PFSK-1 (cell line): ENCODE measurements around the gene IQGAP2.

ENCODE experiments used
- FOXP2 ChIP-seq: optimal IDR thresholded peaks from 2 replicates; pipeline ENCODE3; 2011; ENCODE audit warnings: borderline replicate concordance, control low read depth, inconsistent platforms; ENCODE audit not compliant: insufficient read depth; ENCODE audit errors: extremely low read length, extremely low read depth
- POLR2AphosphoS5 ChIP-seq: IDR thresholded peaks from 2 replicates; pipeline ENCODE4 v1.6.1; 2012; ENCODE audit warnings: low read depth, mild to moderate bottlenecking, control low read depth, low read length, moderate library complexity
- SIN3A ChIP-seq: IDR thresholded peaks from 2 replicates; pipeline ENCODE4 v1.6.1; 2012; ENCODE audit warnings: mild to moderate bottlenecking, low read length, moderate library complexity, borderline replicate concordance; ENCODE audit not compliant: insufficient read depth
- TAF1 ChIP-seq: IDR thresholded peaks from 2 replicates; pipeline ENCODE4 v1.6.1; 2012; ENCODE audit warnings: low read length, control low read depth, borderline replicate concordance; ENCODE audit not compliant: insufficient read depth
- TF ChIP-seq, protein P1 (sequence below), 2 experiments: IDR thresholded peaks; 2 replicates each; pipeline versions ENCODE4 v1.6.1 to v1.8.0; 2011 to 2012; ENCODE audit warnings: low read depth in 2 of 2, low read length in 2 of 2, control low read depth in 1 of 2, inconsistent platforms in 1 of 2, mild to moderate bottlenecking in 1 of 2, moderate library complexity in 1 of 2; ENCODE audit not compliant: insufficient read depth in 1 of 2

The IQGAP2 gene

DNA sequence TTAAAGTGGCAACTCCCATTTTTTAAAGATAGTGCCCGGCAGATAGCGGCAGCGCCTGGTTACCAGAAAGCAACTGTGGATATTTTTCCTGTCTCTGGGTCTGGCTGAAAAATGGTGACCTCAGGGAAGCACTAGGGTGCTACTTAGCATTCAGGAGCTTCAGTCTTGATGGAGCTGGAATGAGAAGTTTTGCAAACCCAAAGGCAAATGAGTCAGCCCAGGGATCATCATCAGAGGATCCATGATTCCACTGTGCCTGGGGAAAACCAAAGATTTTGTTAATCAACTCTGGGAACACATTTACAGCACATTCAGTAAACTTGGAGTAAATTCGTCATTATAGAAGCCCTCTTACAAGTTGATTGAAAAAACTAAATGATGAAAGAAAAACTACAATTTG lies 339.5 kb downstream of the IQGAP2 start:
- TF ChIP-seq TAF1 (no peak), POLR2AphosphoS5 (no peak), SIN3A (no peak), FOXP2 (no peak)
- TF ChIP-seq, protein P1, sequence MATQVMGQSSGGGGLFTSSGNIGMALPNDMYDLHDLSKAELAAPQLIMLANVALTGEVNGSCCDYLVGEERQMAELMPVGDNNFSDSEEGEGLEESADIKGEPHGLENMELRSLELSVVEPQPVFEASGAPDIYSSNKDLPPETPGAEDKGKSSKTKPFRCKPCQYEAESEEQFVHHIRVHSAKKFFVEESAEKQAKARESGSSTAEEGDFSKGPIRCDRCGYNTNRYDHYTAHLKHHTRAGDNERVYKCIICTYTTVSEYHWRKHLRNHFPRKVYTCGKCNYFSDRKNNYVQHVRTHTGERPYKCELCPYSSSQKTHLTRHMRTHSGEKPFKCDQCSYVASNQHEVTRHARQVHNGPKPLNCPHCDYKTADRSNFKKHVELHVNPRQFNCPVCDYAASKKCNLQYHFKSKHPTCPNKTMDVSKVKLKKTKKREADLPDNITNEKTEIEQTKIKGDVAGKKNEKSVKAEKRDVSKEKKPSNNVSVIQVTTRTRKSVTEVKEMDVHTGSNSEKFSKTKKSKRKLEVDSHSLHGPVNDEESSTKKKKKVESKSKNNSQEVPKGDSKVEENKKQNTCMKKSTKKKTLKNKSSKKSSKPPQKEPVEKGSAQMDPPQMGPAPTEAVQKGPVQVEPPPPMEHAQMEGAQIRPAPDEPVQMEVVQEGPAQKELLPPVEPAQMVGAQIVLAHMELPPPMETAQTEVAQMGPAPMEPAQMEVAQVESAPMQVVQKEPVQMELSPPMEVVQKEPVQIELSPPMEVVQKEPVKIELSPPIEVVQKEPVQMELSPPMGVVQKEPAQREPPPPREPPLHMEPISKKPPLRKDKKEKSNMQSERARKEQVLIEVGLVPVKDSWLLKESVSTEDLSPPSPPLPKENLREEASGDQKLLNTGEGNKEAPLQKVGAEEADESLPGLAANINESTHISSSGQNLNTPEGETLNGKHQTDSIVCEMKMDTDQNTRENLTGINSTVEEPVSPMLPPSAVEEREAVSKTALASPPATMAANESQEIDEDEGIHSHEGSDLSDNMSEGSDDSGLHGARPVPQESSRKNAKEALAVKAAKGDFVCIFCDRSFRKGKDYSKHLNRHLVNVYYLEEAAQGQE (IDR thresholded peaks at IDR 0.05; ENCODE audit: insufficient read depth in 1 of 2, low read depth in 2 of 2, low read length in 2 of 2) = no peak

DNA sequence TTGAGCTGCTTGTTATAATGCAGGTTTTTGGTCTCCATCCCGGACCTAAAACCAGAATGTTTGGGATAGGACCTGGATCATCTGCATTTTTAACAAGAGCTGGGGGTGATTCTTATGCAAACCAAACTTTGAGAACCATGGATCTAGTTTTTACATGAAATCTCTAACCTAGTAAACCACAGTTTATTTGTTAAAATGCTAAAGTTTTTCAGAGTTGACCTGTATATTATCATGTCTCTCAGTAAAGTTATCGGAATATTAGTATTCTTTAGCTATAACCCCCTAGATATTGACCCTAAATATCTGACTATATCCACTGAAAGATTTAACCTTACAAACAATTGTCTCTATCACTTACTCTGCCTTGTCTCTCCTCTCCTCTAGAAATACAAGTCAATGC lies 341.5 kb downstream of the IQGAP2 start:
- TF ChIP-seq POLR2AphosphoS5 (no peak), SIN3A (no peak), TAF1 (no peak), FOXP2 (no peak)
- TF ChIP-seq, protein P1 (IDR thresholded peaks at IDR 0.05; ENCODE audit: insufficient read depth in 1 of 2, low read depth in 2 of 2, low read length in 2 of 2) = no peak

DNA sequence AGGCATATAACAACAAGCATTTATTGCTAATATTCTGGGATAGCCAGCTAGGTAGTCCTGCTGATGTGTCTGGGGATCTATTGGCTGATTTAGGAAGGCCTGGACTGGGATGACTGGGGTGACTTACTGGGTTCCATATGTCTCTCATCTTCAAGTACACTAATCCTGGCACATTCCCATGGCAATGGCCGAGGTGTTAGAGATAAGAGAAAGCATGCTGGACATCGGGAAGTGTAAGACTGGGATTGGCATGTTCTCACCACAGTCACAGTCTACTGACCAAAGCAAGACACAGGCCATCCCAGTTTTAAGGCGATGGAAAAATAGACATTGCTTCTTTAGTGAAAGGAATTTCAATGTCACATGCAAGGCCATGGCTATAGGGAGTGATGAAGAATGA lies 342.6 kb downstream of the IQGAP2 start:
- TF ChIP-seq, protein P1 (IDR thresholded peaks at IDR 0.05; ENCODE audit: insufficient read depth in 1 of 2, low read depth in 2 of 2, low read length in 2 of 2) = no peak
- TF ChIP-seq TAF1 = no peak
- no peak for TF ChIP-seq FOXP2
- TF ChIP-seq POLR2AphosphoS5 = no peak
- TF ChIP-seq SIN3A = no peak

DNA sequence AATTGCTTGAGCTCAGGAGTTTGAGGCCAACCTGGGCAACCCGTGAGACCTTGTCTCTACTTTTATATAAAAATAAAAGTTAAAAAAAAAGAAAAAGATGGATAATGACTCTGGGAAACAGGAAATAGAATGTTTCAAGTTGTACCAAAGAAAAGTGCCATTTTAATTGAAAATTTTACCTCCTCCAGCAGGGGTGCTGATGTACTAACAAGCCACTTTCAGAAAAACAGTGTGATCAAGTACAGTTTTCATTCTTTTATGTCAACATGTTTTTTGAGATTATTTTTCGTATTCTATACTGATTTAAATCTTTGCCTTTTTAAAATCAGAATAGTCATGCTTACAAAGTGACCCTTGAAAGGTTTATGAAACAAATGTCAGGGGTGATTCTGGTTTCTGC lies 343.6 kb downstream of the IQGAP2 start:
- no peak for TF ChIP-seq POLR2AphosphoS5
- TF ChIP-seq SIN3A = no peak
- no peak for TF ChIP-seq TAF1
- TF ChIP-seq FOXP2 = no peak
- TF ChIP-seq, protein P1 (IDR thresholded peaks at IDR 0.05; ENCODE audit: insufficient read depth in 1 of 2, low read depth in 2 of 2, low read length in 2 of 2) = no peak

DNA sequence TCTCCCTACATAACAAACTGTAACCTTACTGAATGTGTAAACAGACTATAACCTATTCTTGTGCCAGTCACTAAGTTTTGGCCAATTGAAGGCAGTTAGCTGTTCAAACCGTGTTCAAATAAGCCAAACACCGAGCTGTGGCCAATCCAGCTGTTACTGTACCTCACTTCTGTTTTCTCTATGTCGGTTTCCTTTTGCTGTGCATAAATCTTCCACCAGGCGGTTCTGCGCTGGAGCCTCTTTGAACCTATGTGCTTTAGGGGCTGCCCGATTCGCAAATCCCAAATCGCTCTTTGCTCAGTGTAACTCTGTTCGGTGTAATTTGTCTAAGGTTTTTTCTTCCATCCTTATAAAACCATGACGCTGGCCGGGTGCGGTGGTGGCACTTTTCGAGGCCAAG lies 344.6 kb downstream of the IQGAP2 start:
- TF ChIP-seq TAF1 = no peak
- no peak for TF ChIP-seq SIN3A
- TF ChIP-seq, protein P1 (IDR thresholded peaks at IDR 0.05; ENCODE audit: insufficient read depth in 1 of 2, low read depth in 2 of 2, low read length in 2 of 2) = no peak
- TF ChIP-seq FOXP2 = no peak
- TF ChIP-seq POLR2AphosphoS5 = no peak
